DMS53 treated with DMSO at 0.1 percent for 48 hours (cell line): ENCODE results near the gene KRT36.

Experiments used
- DNase-seq: peaks from one replicate; lab custom pipeline; 2025; ENCODE audit not compliant: unreplicated experiment; lab: John Stamatoyannopoulos, UW

Gene KRT36

GRCh38 chr17:41442739-41443138, 47.0 kb downstream of the KRT36 start:
- no peak for DNase-seq

GRCh38 chr17:41440531-41441033, 49.1 kb downstream of the KRT36 start, which contains the start of gene KRT38:
KRT38 (minus strand) TSS chr17:41440983; CDS start chr17:41440921, 62 bp downstream.
- no peak for DNase-seq

GRCh38 chr17:41439375-41439774, 50.3 kb downstream of the KRT36 start:
- DNase-seq: no peak

GRCh38 chr17:41437769-41438168, 51.9 kb downstream of the KRT36 start:
- no peak for DNase-seq

GRCh38 chr17:41437254-41437653, 52.5 kb downstream of the KRT36 start:
- no peak for DNase-seq
